IMR-90 (cell line): ENCODE results near the gene BAIAP2. TPM values are rescaled to one million over a fixed set of nuclear protein-coding genes. Genes with fewer than 3 reads are reported as not detected.

ENCODE experiments used
- ATAC-seq: fragments of 200-7000 bp; cut with Tn5 transposase; 2 replicates; pipeline ENCODE4 v1.9.1; 2020; ENCODE audit warnings: low read depth, mild to moderate bottlenecking, moderate library complexity
- BruUV-seq: library from RNA; stranded (reverse); fragments of 400-500 nt; replicated peaks from 2 replicates; lab custom pipeline; 2021; lab: Mats Ljungman, UMichigan
- CTCF ChIA-PET: fragments of 300-600 bp; formaldehyde crosslinking; extraction: SDS; loops from one replicate; lab custom pipeline; 2021; ENCODE audit warnings: antibody characterized with exemption; lab: Yijun Ruan, JAX
- POLR2A ChIA-PET: fragments of 300-600 bp; sonication (Branson Sonifier 250); formaldehyde crosslinking; loops from one replicate; lab custom pipeline; 2022; ENCODE audit warnings: antibody characterized with exemption; ENCODE audit not compliant: unreplicated experiment; lab: Charles Lee
- DNase-seq: peaks from one replicate; pipeline ENCODE4 v3.0.0; 2013
- H2AFZ ChIP-seq: replicated peaks from 2 replicates; pipeline ENCODE3; 2013; ENCODE audit warnings: low read length, mild to moderate bottlenecking; ENCODE audit not compliant: poor library complexity
- H2AK5ac ChIP-seq: 2 replicates; pipeline ENCODE4 v1.6.1; 2013; ENCODE audit warnings: low read depth, low read length, inconsistent platforms
- H2AK9ac ChIP-seq: replicated peaks from 2 replicates; pipeline ENCODE3; 2013; ENCODE audit warnings: mild to moderate bottlenecking, low read depth, low read length, moderate library complexity; ENCODE audit not compliant: poor library complexity
- H2BK120ac ChIP-seq: 2 replicates; pipeline ENCODE4 v1.6.1; 2013; ENCODE audit warnings: low read depth, low read length, inconsistent platforms
- H2BK15ac ChIP-seq: 3 replicates; pipeline ENCODE4 v1.6.1; 2013; ENCODE audit warnings: low read depth, low read length, inconsistent platforms
- H2BK20ac ChIP-seq: 2 replicates; pipeline ENCODE4 v1.6.1; 2013; ENCODE audit warnings: low read depth, mild to moderate bottlenecking, inconsistent platforms, low read length, moderate library complexity
- H2BK5ac ChIP-seq: 2 replicates; pipeline ENCODE4 v1.6.1; 2013; ENCODE audit warnings: mild to moderate bottlenecking, low read depth, low read length, inconsistent platforms; ENCODE audit not compliant: poor library complexity, severe bottlenecking
- H3K14ac ChIP-seq: replicated peaks from 2 replicates; pipeline ENCODE4 v1.6.1; 2013; ENCODE audit warnings: low read depth, low read length, inconsistent platforms
- H3K18ac ChIP-seq: 2 replicates; pipeline ENCODE4 v1.6.1; 2013; ENCODE audit warnings: low read depth, low read length, control low read depth
- H3K23ac ChIP-seq: 2 replicates; pipeline ENCODE4 v1.6.1; 2013; ENCODE audit warnings: low read depth, low read length, inconsistent platforms
- H3K27ac ChIP-seq: 2 replicates; pipeline ENCODE4 v1.5.1; 2013; ENCODE audit warnings: mild to moderate bottlenecking, control low read depth, low read length; ENCODE audit not compliant: insufficient read depth
- H3K27me3 ChIP-seq: 2 replicates; pipeline ENCODE4 v1.6.1; 2013; ENCODE audit warnings: low read length; ENCODE audit not compliant: control insufficient read depth, insufficient read depth
- H3K36me3 ChIP-seq: 2 replicates; pipeline ENCODE4 v1.6.1; 2013; ENCODE audit warnings: low read length, mixed read lengths; ENCODE audit not compliant: control insufficient read depth, insufficient read depth
- H3K4ac ChIP-seq: 2 replicates; pipeline ENCODE4 v1.6.1; 2013; ENCODE audit warnings: low read depth, low read length, inconsistent platforms
- H3K4me1 ChIP-seq: 2 replicates; pipeline ENCODE4 v1.6.1; 2013; ENCODE audit warnings: low read length, mixed read lengths; ENCODE audit not compliant: control insufficient read depth, insufficient read depth
- H3K4me2 ChIP-seq: 2 replicates; pipeline ENCODE4 v1.6.1; 2013; ENCODE audit warnings: low read depth, mild to moderate bottlenecking, control low read depth, low read length, moderate library complexity
- H3K4me3 ChIP-seq: 2 replicates; pipeline ENCODE4 v1.5.1; 2013; ENCODE audit warnings: low read depth, mild to moderate bottlenecking, control low read depth, low read length, moderate library complexity; ENCODE audit not compliant: insufficient read depth
- H3K56ac ChIP-seq: 2 replicates; pipeline ENCODE4 v1.6.1; 2013; ENCODE audit warnings: low read length, inconsistent platforms; ENCODE audit not compliant: insufficient read depth; ENCODE audit errors: extremely low read depth
- H3K79me1 ChIP-seq, 2 experiments: 2 replicates each; pipeline ENCODE4 v1.6.1; 2013; ENCODE audit warnings: low read length in 2 of 2, inconsistent platforms in 1 of 2, low read depth in 1 of 2
- H3K9ac ChIP-seq: 2 replicates; pipeline ENCODE4 v1.6.1; 2013; ENCODE audit warnings: low read depth, low read length, control low read depth
- H3K9me1 ChIP-seq: 2 replicates; pipeline ENCODE4 v1.6.1; 2013; ENCODE audit warnings: low read length, inconsistent platforms; ENCODE audit not compliant: insufficient read depth
- H3K9me3 ChIP-seq: 2 replicates; pipeline ENCODE4 v1.6.1; 2013; ENCODE audit warnings: low read length; ENCODE audit not compliant: control insufficient read depth, insufficient read depth
- H4K20me1 ChIP-seq: 2 replicates; pipeline ENCODE4 v1.6.1; 2013; ENCODE audit warnings: low read length, inconsistent platforms; ENCODE audit not compliant: insufficient read depth
- H4K5ac ChIP-seq: 2 replicates; pipeline ENCODE4 v1.6.1; 2013; ENCODE audit warnings: mild to moderate bottlenecking, low read depth, low read length, control low read depth
- H4K8ac ChIP-seq, 2 experiments: 2 replicates each; pipeline ENCODE4 v1.6.1; 2013; ENCODE audit warnings: low read depth in 2 of 2, low read length in 2 of 2, control low read depth in 1 of 2, inconsistent platforms in 1 of 2
- H4K91ac ChIP-seq: 2 replicates; pipeline ENCODE4 v1.6.1; 2013; ENCODE audit warnings: low read depth, low read length, inconsistent platforms; ENCODE audit not compliant: insufficient read depth
- CHD1 ChIP-seq: IDR thresholded peaks from 2 replicates; pipeline ENCODE4 v1.6.1; 2012; ENCODE audit warnings: low read depth, low read length, improper control_type of control experiment
- FOS ChIP-seq: fragments of 150-350 bp; IDR thresholded peaks from 2 replicates; pipeline ENCODE4 v1.6.1; 2016; ENCODE audit warnings: low read depth, low read length
- MAZ ChIP-seq: IDR thresholded peaks from 2 replicates; pipeline ENCODE4 v1.6.1; 2012; ENCODE audit warnings: low read depth, mild to moderate bottlenecking, low read length, improper control_type of control experiment, moderate library complexity, borderline replicate concordance
- MXI1 ChIP-seq: IDR thresholded peaks from 2 replicates; pipeline ENCODE4 v1.6.1; 2012; ENCODE audit warnings: low read depth, mild to moderate bottlenecking, low read length, moderate library complexity, borderline replicate concordance
- NFE2L2 ChIP-seq: fragments of 150-350 bp; IDR thresholded peaks from 2 replicates; pipeline ENCODE4 v1.6.1; 2016; ENCODE audit warnings: low read depth, mild to moderate bottlenecking, low read length
- POLR2A ChIP-seq: IDR thresholded peaks from 2 replicates; pipeline ENCODE4 v1.6.1; 2012; ENCODE audit warnings: mild to moderate bottlenecking, low read depth, low read length
- RAD21 ChIP-seq: IDR thresholded peaks from 2 replicates; pipeline ENCODE4 v1.6.1; 2012; ENCODE audit warnings: low read length, improper control_type of control experiment
- RCOR1 ChIP-seq: IDR thresholded peaks from 2 replicates; pipeline ENCODE4 v1.6.1; 2012; ENCODE audit warnings: mild to moderate bottlenecking, low read length, improper control_type of control experiment; ENCODE audit not compliant: insufficient replicate concordance
- RFX5 ChIP-seq: IDR thresholded peaks from 2 replicates; pipeline ENCODE4 v1.8.0; 2012; ENCODE audit warnings: low read depth, mild to moderate bottlenecking, low read length, moderate library complexity
- SMC3 ChIP-seq: fragments of 150-350 bp; IDR thresholded peaks from 2 replicates; pipeline ENCODE4 v1.6.1; 2016; ENCODE audit warnings: low read depth, mild to moderate bottlenecking, antibody characterized with exemption, low read length, moderate library complexity
- WGBS, 2 experiments: methylation state at CpG; one replicate each; pipeline versions ENCODE4 v1.1.5 to v1.1.7; 2013; ENCODE audit warnings: missing lambda C conversion rate in 2 of 2; ENCODE audit not compliant: insufficient read length in 1 of 2; ENCODE audit errors: extremely low coverage in 2 of 2; 5-methylcytosine and 5-hydroxymethylcytosine counted together
- dilution Hi-C: fragments of 300-500 bp; cut with HindIII; formaldehyde crosslinking; loops from one replicate; pipeline ENCODE4 v1.14.3; 2018; ENCODE audit warnings: low sequenced_read_pairs; ENCODE audit not compliant: unreplicated experiment
- in situ Hi-C: fragments of 300-500 bp; cut with MboI; formaldehyde crosslinking; loops from 3 replicates; pipeline ENCODE4 v1.14.3; 2019; ENCODE audit warnings: low sequenced_read_pairs, inconsistent platforms, mixed read lengths
- intact Hi-C: fragments of 100-400 bp; cut with micrococcal nuclease; formaldehyde crosslinking; loops from 2 replicates; pipeline ENCODE4 v1.10.0; 2022
- polyA plus RNA-seq, 3 experiments: library from polyadenylated mRNA; depleted of rRNA; stranded (reverse); fragments of >200 nt; gene quantifications; 2 replicates each; pipeline ENCODE4 v1.2.3, GENCODE V29; 2012; ENCODE audit warnings: low replicate concordance in 1 of 3
- total RNA-seq: library from RNA; depleted of rRNA; stranded (reverse); fragments of >200 nt; gene quantifications from 2 replicates; pipeline ENCODE4 v1.2.3, GENCODE V29; 2012
- TF ChIP-seq, protein P1 (sequence below): fragments of 150-350 bp; IDR thresholded peaks from 2 replicates; pipeline ENCODE4 v1.6.1; 2017; ENCODE audit warnings: mild to moderate bottlenecking, antibody characterized with exemption, low read length, low read depth
- TF ChIP-seq, protein P2 (sequence below): fragments of 150-350 bp; IDR thresholded peaks from 2 replicates; pipeline ENCODE4 v1.6.1; 2016; ENCODE audit warnings: low read depth, mild to moderate bottlenecking, low read length, moderate library complexity, borderline replicate concordance
- TF ChIP-seq, protein P3 (sequence below): conservative IDR thresholded peaks from 2 replicates; pipeline ENCODE4 v1.5.1; 2012; ENCODE audit warnings: mild to moderate bottlenecking, low read depth, low read length, improper control_type of control experiment

The BAIAP2 gene
- total and polyA plus RNA-seq, 2 of the 4 experiments (the other 2 are of a cell fraction) = 18.3 to 32.6 TPM

DNA sequence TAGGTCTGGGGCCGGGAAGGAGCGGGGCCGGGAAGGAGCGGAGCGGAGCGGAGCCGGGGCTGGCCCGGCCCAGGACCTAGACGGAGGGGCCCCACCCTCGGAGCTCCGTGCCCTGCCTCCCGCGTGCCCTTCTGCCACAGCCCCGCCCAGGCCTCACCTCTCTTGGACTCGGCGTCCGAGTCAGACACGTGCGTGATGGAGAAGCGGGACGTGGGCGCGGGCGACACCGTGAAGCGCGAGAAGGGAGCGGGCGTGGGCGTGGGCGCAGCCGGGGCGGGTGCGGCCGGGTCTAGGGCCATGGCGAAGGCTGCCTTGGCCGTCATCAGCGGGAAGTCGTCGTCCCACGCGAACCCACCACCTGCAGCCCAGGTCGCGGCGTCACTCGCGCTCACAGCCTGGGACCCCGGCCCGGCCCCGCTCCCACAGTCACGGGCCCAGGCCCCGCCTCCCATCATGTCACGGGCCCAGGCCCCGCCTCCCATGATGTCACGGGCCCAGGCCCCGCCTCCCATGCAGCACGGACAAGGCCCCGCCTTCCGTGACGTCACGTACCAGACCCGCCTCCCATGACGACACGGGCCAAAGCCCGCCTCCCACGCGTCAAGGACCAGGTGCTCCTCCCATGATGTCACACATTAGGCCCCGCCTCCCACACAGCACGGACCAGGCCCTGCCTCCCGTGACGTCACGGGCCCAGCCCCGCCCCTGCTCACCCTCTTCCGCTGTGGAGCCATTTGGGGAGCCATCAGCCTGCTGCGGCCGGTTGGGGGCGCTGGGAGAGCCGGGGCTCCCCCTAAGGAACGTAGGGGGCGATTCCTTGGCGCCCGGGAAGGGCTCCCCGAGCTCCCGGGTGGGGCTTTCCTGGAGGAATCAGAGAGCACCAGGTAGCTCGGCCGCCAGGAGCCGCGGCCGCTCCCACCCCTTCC, 84.5 kb downstream of the BAIAP2 start:
- H3K4me1 ChIP-seq = peaks cover 3% of the 10 kb centered on the region
- no peak overlapping the region for H2AK5ac ChIP-seq
- dilution Hi-C loops = no loop called here
- peak overlapping the region in 1 of 2 experiments; percentile 49; a peak in 1 of 4 replicates for H4K8ac ChIP-seq
- no peaks in the 10 kb centered on the region for H3K36me3 ChIP-seq
- no peaks in the 10 kb centered on the region for H4K20me1 ChIP-seq
- H2AFZ ChIP-seq = peak overlapping the region; percentile 91
- H3K9me1 ChIP-seq = no peaks in the 10 kb centered on the region
- no peak overlapping the region for H2BK120ac ChIP-seq
- ATAC-seq = peak; percentile 75
- H3K18ac ChIP-seq = no peak overlapping the region
- peaks cover 27% of the 10 kb centered on the region; the same call in 1 of the 2 replicates for H3K27me3 ChIP-seq
- no peak overlapping the region for H2BK15ac ChIP-seq
- H3K4me3 ChIP-seq = peak overlapping the region; percentile 49
- no peak overlapping the region; the same call in 1 of the 2 replicates for H3K4ac ChIP-seq
- 0 out of 2 replicates have a peak overlapping the region, but pooled peaks have one; percentile 13 for H3K14ac ChIP-seq
- intact Hi-C loops = no loop called here
- BruUV-seq = no TSS peak
- peak; percentile 92 for DNase-seq
- no peak overlapping the region for H4K91ac ChIP-seq
- no peak overlapping the region for H3K9ac ChIP-seq
- H3K9me3 ChIP-seq = no peaks in the 10 kb centered on the region
- POLR2A ChIA-PET = no interaction called here
- in situ Hi-C loops = no loop called here
- no peak overlapping the region for H2AK9ac ChIP-seq
- CTCF ChIA-PET = no interaction called here
- peak overlapping the region; percentile 93 for H3K4me2 ChIP-seq
- H3K27ac ChIP-seq = no peak overlapping the region
- H3K79me1 ChIP-seq = no peaks in the 10 kb centered on the region
- H3K23ac ChIP-seq = no peak overlapping the region
- no peak overlapping the region for H3K56ac ChIP-seq
- 0 out of 2 replicates have a peak overlapping the region, but pooled peaks have one; percentile 15 for H4K5ac ChIP-seq
- H2BK20ac ChIP-seq = no peak overlapping the region
- 31% methylated on average over 51 of the region's 89 CpGs; no CpG with 5 or more reads in 1 of the 2 experiments for WGBS, 2 experiments
- no peak overlapping the region for H2BK5ac ChIP-seq
- TF ChIP-seq RCOR1 (no peak), FOS (peak; percentile 4; the same call in 1 of the 2 replicates), MXI1 (no peak), CHD1 (no peak), MAZ (peak; percentile 27; the same call in 1 of the 2 replicates), SMC3 (no peak), RAD21 (no peak), NFE2L2 (no peak), RFX5 (no peak), POLR2A (no peak)
- TF ChIP-seq, protein P1, sequence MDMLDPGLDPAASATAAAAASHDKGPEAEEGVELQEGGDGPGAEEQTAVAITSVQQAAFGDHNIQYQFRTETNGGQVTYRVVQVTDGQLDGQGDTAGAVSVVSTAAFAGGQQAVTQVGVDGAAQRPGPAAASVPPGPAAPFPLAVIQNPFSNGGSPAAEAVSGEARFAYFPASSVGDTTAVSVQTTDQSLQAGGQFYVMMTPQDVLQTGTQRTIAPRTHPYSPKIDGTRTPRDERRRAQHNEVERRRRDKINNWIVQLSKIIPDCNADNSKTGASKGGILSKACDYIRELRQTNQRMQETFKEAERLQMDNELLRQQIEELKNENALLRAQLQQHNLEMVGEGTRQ = peak; percentile 78
- TF ChIP-seq, protein P2, sequence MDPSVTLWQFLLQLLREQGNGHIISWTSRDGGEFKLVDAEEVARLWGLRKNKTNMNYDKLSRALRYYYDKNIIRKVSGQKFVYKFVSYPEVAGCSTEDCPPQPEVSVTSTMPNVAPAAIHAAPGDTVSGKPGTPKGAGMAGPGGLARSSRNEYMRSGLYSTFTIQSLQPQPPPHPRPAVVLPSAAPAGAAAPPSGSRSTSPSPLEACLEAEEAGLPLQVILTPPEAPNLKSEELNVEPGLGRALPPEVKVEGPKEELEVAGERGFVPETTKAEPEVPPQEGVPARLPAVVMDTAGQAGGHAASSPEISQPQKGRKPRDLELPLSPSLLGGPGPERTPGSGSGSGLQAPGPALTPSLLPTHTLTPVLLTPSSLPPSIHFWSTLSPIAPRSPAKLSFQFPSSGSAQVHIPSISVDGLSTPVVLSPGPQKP = no peak
- TF ChIP-seq, protein P3, sequence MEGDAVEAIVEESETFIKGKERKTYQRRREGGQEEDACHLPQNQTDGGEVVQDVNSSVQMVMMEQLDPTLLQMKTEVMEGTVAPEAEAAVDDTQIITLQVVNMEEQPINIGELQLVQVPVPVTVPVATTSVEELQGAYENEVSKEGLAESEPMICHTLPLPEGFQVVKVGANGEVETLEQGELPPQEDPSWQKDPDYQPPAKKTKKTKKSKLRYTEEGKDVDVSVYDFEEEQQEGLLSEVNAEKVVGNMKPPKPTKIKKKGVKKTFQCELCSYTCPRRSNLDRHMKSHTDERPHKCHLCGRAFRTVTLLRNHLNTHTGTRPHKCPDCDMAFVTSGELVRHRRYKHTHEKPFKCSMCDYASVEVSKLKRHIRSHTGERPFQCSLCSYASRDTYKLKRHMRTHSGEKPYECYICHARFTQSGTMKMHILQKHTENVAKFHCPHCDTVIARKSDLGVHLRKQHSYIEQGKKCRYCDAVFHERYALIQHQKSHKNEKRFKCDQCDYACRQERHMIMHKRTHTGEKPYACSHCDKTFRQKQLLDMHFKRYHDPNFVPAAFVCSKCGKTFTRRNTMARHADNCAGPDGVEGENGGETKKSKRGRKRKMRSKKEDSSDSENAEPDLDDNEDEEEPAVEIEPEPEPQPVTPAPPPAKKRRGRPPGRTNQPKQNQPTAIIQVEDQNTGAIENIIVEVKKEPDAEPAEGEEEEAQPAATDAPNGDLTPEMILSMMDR = 0 out of 2 replicates have a peak, but pooled peaks have one; percentile 10
